GM23338 (cell line): Measurements from ENCODE around the gene QSOX1. TPM values are rescaled to one million over a fixed set of nuclear protein-coding genes. Genes with fewer than 3 reads are reported as not detected.

Source experiments
- ATAC-seq: fragments of 200-7000 bp; cut with Tn5 transposase; 3 replicates; pipeline ENCODE4 v1.9.1; 2020
- DNase-seq: peaks from one replicate; pipeline ENCODE4 v3.0.0-alpha.2; 2015; ENCODE audit warnings: low spot score
- H2AFZ ChIP-seq: fragments of 200-600 bp; sonication (generic); 2 replicates; pipeline ENCODE4 v1.8.0; 2016; ENCODE audit warnings: antibody characterized with exemption, mild to moderate bottlenecking, moderate library complexity
- H3F3A ChIP-seq: fragments of 200-600 bp; sonication (generic); replicated peaks from 2 replicates; pipeline ENCODE4 v1.8.0; 2017; ENCODE audit warnings: antibody characterized with exemption, mixed run types, low read depth
- H3K27ac ChIP-seq: fragments of 200-600 bp; sonication (generic); 2 replicates; pipeline ENCODE4 v1.6.1; 2016; ENCODE audit warnings: low read depth
- H3K27me3 ChIP-seq: fragments of 200-600 bp; sonication (generic); 2 replicates; pipeline ENCODE4 v1.8.0; 2016; ENCODE audit warnings: mild to moderate bottlenecking, mixed run types, moderate library complexity; ENCODE audit not compliant: insufficient read depth
- H3K36me3 ChIP-seq: fragments of 200-600 bp; sonication (generic); 2 replicates; pipeline ENCODE4 v1.8.0; 2016; ENCODE audit warnings: mild to moderate bottlenecking; ENCODE audit not compliant: insufficient read depth
- H3K4me1 ChIP-seq: fragments of 200-600 bp; sonication (generic); 2 replicates; pipeline ENCODE4 v1.8.0; 2016; ENCODE audit warnings: mild to moderate bottlenecking, moderate library complexity; ENCODE audit not compliant: insufficient read depth
- H3K4me2 ChIP-seq: fragments of 200-600 bp; sonication (generic); 2 replicates; pipeline ENCODE4 v1.7.1; 2017; ENCODE audit warnings: mixed run types
- H3K4me3 ChIP-seq: fragments of 200-600 bp; sonication (generic); 2 replicates; pipeline ENCODE4 v1.6.1; 2016; ENCODE audit warnings: mixed run types
- H3K79me2 ChIP-seq: fragments of 200-600 bp; sonication (generic); replicated peaks from 2 replicates; pipeline ENCODE4 v1.8.0; 2017; ENCODE audit warnings: mild to moderate bottlenecking; ENCODE audit not compliant: insufficient read depth
- H3K9me2 ChIP-seq: fragments of 200-600 bp; sonication (generic); 2 replicates; pipeline ENCODE4 v1.8.0; 2017; ENCODE audit not compliant: insufficient read depth
- H4K20me1 ChIP-seq: fragments of 200-600 bp; sonication (generic); replicated peaks from 2 replicates; pipeline ENCODE4 v1.8.0; 2017; ENCODE audit warnings: mild to moderate bottlenecking; ENCODE audit not compliant: insufficient read depth
- H3K27ac Mint-ChIP-seq: 2 replicates; pipeline ENCODE4 v1.8.0; 2020; ENCODE audit warnings: inconsistent platforms, mild to moderate bottlenecking, moderate library complexity, mixed read lengths
- H3K27me3 Mint-ChIP-seq: 3 replicates; pipeline ENCODE4 v1.8.0; 2022; ENCODE audit warnings: low read depth, mild to moderate bottlenecking, moderate library complexity, mixed read lengths, inconsistent platforms; ENCODE audit not compliant: insufficient read depth, poor library complexity
- H3K36me3 Mint-ChIP-seq: 3 replicates; pipeline ENCODE4 v1.8.0; 2021; ENCODE audit warnings: low read depth, mild to moderate bottlenecking, inconsistent platforms, moderate library complexity, mixed read lengths
- H3K4me1 Mint-ChIP-seq: 3 replicates; pipeline ENCODE4 v1.8.0; 2020; ENCODE audit warnings: mild to moderate bottlenecking, inconsistent platforms, mixed read lengths
- H3K4me3 Mint-ChIP-seq: 3 replicates; pipeline ENCODE4 v1.8.0; 2021; ENCODE audit warnings: moderate library complexity, mild to moderate bottlenecking, inconsistent platforms, mixed read lengths
- H3K9me3 Mint-ChIP-seq: 3 replicates; pipeline ENCODE4 v1.8.0; 2020; ENCODE audit warnings: moderate library complexity, mild to moderate bottlenecking, inconsistent platforms, mixed read lengths
- CREB1 ChIP-seq: fragments of 250-450 bp; sonication (Bioruptor Pico); IDR thresholded peaks from 2 replicates; pipeline ENCODE4 v1.5.0; 2020; ENCODE audit warnings: low read depth, mild to moderate bottlenecking, moderate library complexity
- CTCF ChIP-seq, 2 experiments: fragments of 200-600 bp in 1 of 2; sonication (generic) in 1 of 2; conservative IDR thresholded peaks; 2 replicates each; pipeline versions ENCODE4 v1.5.1 to v1.6.1; 2016 to 2017; ENCODE audit warnings: antibody characterized with exemption in 2 of 2, low read depth in 2 of 2, mild to moderate bottlenecking in 2 of 2, moderate library complexity in 1 of 2
- ETS1 ChIP-seq: IDR thresholded peaks from 2 replicates; pipeline ENCODE4 v1.6.1; 2016; ENCODE audit warnings: antibody characterized with exemption
- EZH2 ChIP-seq: fragments of 200-600 bp; sonication (generic); IDR thresholded peaks from one replicate; pipeline ENCODE4 v1.8.0; 2017; ENCODE audit warnings: antibody characterized with exemption, mild to moderate bottlenecking, low read depth; ENCODE audit not compliant: unreplicated experiment
- EZH2phosphoT487 ChIP-seq: fragments of 200-600 bp; sonication (generic); IDR thresholded peaks from one replicate; pipeline ENCODE4 v1.8.1; 2018; ENCODE audit warnings: antibody characterized with exemption; ENCODE audit not compliant: unreplicated experiment
- JUNB ChIP-seq: IDR thresholded peaks from one replicate; pipeline ENCODE4 v1.6.1; 2016; ENCODE audit warnings: antibody characterized with exemption; ENCODE audit not compliant: unreplicated experiment
- POLR2AphosphoS5 ChIP-seq: IDR thresholded peaks from 2 replicates; pipeline ENCODE4 v1.6.1; 2016; ENCODE audit warnings: antibody characterized with exemption, low read depth
- REST ChIP-seq: IDR thresholded peaks from one replicate; pipeline ENCODE4 v1.6.1; 2018; ENCODE audit warnings: antibody characterized with exemption; ENCODE audit not compliant: unreplicated experiment
- STAT1 ChIP-seq: IDR thresholded peaks from one replicate; pipeline ENCODE4 v1.6.1; 2016; ENCODE audit warnings: antibody characterized with exemption; ENCODE audit not compliant: unreplicated experiment
- ZNF114 ChIP-seq: fragments of 250-450 bp; sonication (Bioruptor Pico); IDR thresholded peaks from 2 replicates; pipeline ENCODE4 v1.5.0; 2020; ENCODE audit warnings: mild to moderate bottlenecking, moderate library complexity
- ZNF331 ChIP-seq: fragments of 250-450 bp; sonication (Bioruptor Pico); IDR thresholded peaks from 2 replicates; pipeline ENCODE4 v1.5.0; 2020; ENCODE audit warnings: low read depth, mild to moderate bottlenecking, moderate library complexity
- polyA plus RNA-seq: library from polyadenylated mRNA; unstranded; fragments of >200 nt; fragmentation: Nextera tagmentation; extraction: Ambion mirVana; gene quantifications from 2 replicates; pipeline ENCODE4 v1.2.1, GENCODE V29; 2016
- total RNA-seq: library from RNA; depleted of rRNA; stranded (reverse); fragments of >200 nt; shearing (Covaris generic); gene quantifications from 2 replicates; pipeline ENCODE4 v1.2.3, GENCODE V29; 2014

QSOX1 gene
- total and polyA plus RNA-seq, 2 experiments from 2014 or later, result 47.8 to 119 TPM

GRCh38 chr1:180173952-180174351, 19.3 kb downstream of the QSOX1 start:
- Mint-ChIP-seq H3K4me1 (peaks cover 4% of the 10 kb centered on the region; the same call in 2 of the 3 replicates), H3K27ac (no peak overlapping the region), H3K27me3 (peaks cover 7% of the 10 kb centered on the region), H3K4me3 (no peak overlapping the region), H3K9me3 (no peaks in the 10 kb centered on the region), H3K36me3 (peaks cover 5% of the 10 kb centered on the region; the same call in 1 of the 3 replicates)
- Histone ChIP-seq H3K4me3 (no peak overlapping the region), H3K27me3 (no peaks in the 10 kb centered on the region), H2AFZ (no peak overlapping the region), H3K4me2 (no peak overlapping the region), H3K36me3 (no peaks in the 10 kb centered on the region), H3K4me1 (no peaks in the 10 kb centered on the region), H3K79me2 (peaks cover 5% of the 10 kb centered on the region; the same call in 1 of the 2 replicates), H3K27ac (no peak overlapping the region), H4K20me1 (no peaks in the 10 kb centered on the region; the same call in 1 of the 2 replicates), H3F3A (no peaks in the 10 kb centered on the region; the same call in 1 of the 2 replicates), H3K9me2 (no peaks in the 10 kb centered on the region)
- ATAC-seq, result no peak
- no peak for DNase-seq
- TF ChIP-seq ZNF331, result no peak
- no peak for TF ChIP-seq STAT1
- TF ChIP-seq POLR2AphosphoS5, result no peak
- no peak for TF ChIP-seq EZH2phosphoT487
- TF ChIP-seq ZNF114 (CRISPR knock-in tag), result no peak
- TF ChIP-seq CTCF (conservative IDR thresholded peaks at IDR 0.05; ENCODE audit: low read depth in 2 of 2), result no peak
- TF ChIP-seq CREB1, result no peak
- TF ChIP-seq ETS1, result no peak
- no peak for TF ChIP-seq REST
- TF ChIP-seq EZH2, result no peak
- no peak for TF ChIP-seq JUNB
